Hepatocyte (in vitro differentiated cells): ENCODE results near the gene CEACAM6.

Experiments used
- CTCF ChIP-seq: fragments of 200-600 bp; sonication (generic); IDR thresholded peaks from 2 replicates; pipeline ENCODE4 v1.5.1; 2016; ENCODE audit warnings: antibody characterized with exemption, mild to moderate bottlenecking; ENCODE audit not compliant: poor library complexity
- EZH2 ChIP-seq: fragments of 200-600 bp; sonication (generic); IDR thresholded peaks from 2 replicates; pipeline ENCODE4 v1.6.1; 2016; ENCODE audit warnings: antibody characterized with exemption, mild to moderate bottlenecking, borderline replicate concordance

DNA sequence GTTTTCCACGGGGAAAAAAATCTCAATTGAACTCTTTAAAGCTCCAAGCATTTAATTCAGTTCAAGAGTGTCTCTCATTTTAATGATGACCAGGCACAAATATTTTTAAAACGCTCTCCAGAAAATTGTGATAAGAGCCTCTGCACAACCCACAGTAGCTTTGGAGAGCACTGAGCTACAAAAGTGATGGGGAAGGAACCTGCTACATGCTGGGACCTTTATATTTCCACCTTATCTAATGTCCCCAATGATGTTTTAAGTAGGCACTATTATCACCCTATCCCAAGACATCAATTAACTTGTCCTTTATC, 14.1 kb upstream of the CEACAM6 start:
- TF ChIP-seq CTCF: no peak
- TF ChIP-seq EZH2: no peak
